GM12878 (cell line): Measurements from ENCODE around the gene ETS1. TPM values are rescaled to one million over a fixed set of nuclear protein-coding genes. Genes with fewer than 3 reads are reported as not detected.

ENCODE experiments used
- BHLHE40 ChIP-seq, 2 experiments: fragments of 450-650 bp in 1 of 2; IDR thresholded peaks; 2 replicates each; pipeline ENCODE4 v1.6.1; 2011 to 2017; ENCODE audit warnings: low read depth in 2 of 2, borderline replicate concordance in 1 of 2, improper control_type of control experiment in 1 of 2, low read length in 1 of 2, mild to moderate bottlenecking in 1 of 2
- BRCA1 ChIP-seq: IDR thresholded peaks from 2 replicates; pipeline ENCODE4 v1.6.1; 2011; ENCODE audit warnings: low read depth, low read length, improper control_type of control experiment
- CHD4 ChIP-seq: fragments of 200-600 bp; sonication (generic); IDR thresholded peaks from 2 replicates; pipeline ENCODE4 v1.6.1; 2016; ENCODE audit warnings: mild to moderate bottlenecking
- CREB1 ChIP-seq: IDR thresholded peaks from 2 replicates; pipeline ENCODE4 v1.6.1; 2012; ENCODE audit warnings: low read depth, mild to moderate bottlenecking, inconsistent platforms
- EGR1 ChIP-seq, 2 experiments: IDR thresholded peaks; 1 replicate in 1 of 2; 2 replicates in 1 of 2; pipeline ENCODE4 v1.6.1; 2011 to 2012; ENCODE audit warnings: low read depth in 2 of 2, low read length in 2 of 2, borderline replicate concordance in 1 of 2, mild to moderate bottlenecking in 1 of 2, moderate library complexity in 1 of 2
- ELK1 ChIP-seq: IDR thresholded peaks from 2 replicates; pipeline ENCODE4 v1.6.1; 2012; ENCODE audit warnings: low read depth, low read length, improper control_type of control experiment
- FOS ChIP-seq: IDR thresholded peaks from 3 replicates; pipeline ENCODE4 v1.6.1; 2011; ENCODE audit warnings: borderline replicate concordance; ENCODE audit not compliant: insufficient read length; ENCODE audit errors: extremely low read depth
- HCFC1 ChIP-seq: fragments of 150-350 bp; IDR thresholded peaks from 2 replicates; pipeline ENCODE4 v1.6.1; 2014; ENCODE audit warnings: low read length
- IRF4 ChIP-seq: IDR thresholded peaks from 2 replicates; pipeline ENCODE4 v1.6.1; 2011; ENCODE audit warnings: low read depth, low read length
- KAT2A ChIP-seq: conservative IDR thresholded peaks from 2 replicates; pipeline ENCODE4 v1.6.1; 2011; ENCODE audit warnings: low read depth, low read length; ENCODE audit not compliant: control insufficient read depth
- KLF5 ChIP-seq: fragments of 450-650 bp; IDR thresholded peaks from 2 replicates; pipeline ENCODE4 v1.6.1; 2014; ENCODE audit warnings: mild to moderate bottlenecking; ENCODE audit not compliant: partially characterized antibody
- NKRF ChIP-seq: fragments of 450-650 bp; conservative IDR thresholded peaks from 2 replicates; pipeline ENCODE4 v1.6.1; 2017; ENCODE audit warnings: mild to moderate bottlenecking, moderate library complexity
- NR2F1 ChIP-seq: fragments of 450-650 bp; conservative IDR thresholded peaks from 2 replicates; pipeline ENCODE4 v1.6.1; 2017; ENCODE audit warnings: mild to moderate bottlenecking
- NRF1 ChIP-seq: conservative IDR thresholded peaks from 2 replicates; pipeline ENCODE4 v1.6.1; 2011; ENCODE audit warnings: mild to moderate bottlenecking, low read depth, low read length, improper control_type of control experiment
- PAX5 ChIP-seq: IDR thresholded peaks from 2 replicates; pipeline ENCODE4 v1.6.1; 2011; ENCODE audit warnings: low read depth, low read length, borderline replicate concordance
- POLR2AphosphoS5 ChIP-seq: IDR thresholded peaks from 2 replicates; pipeline ENCODE4 v1.6.1; 2011; ENCODE audit warnings: mild to moderate bottlenecking, low read length, inconsistent platforms
- SMARCA5 ChIP-seq: fragments of 450-650 bp; IDR thresholded peaks from 2 replicates; pipeline ENCODE4 v1.6.1; 2017; ENCODE audit warnings: mild to moderate bottlenecking
- SUZ12 ChIP-seq: fragments of 200-600 bp; sonication (generic); IDR thresholded peaks from one replicate; pipeline ENCODE4 v1.6.1; 2018; ENCODE audit warnings: antibody characterized with exemption, mild to moderate bottlenecking; ENCODE audit not compliant: unreplicated experiment
- TCF12 ChIP-seq: IDR thresholded peaks from 2 replicates; pipeline ENCODE4 v1.6.1; 2011; ENCODE audit warnings: low read depth, mild to moderate bottlenecking, low read length
- ZNF24 ChIP-seq: fragments of 450-650 bp; IDR thresholded peaks from 2 replicates; pipeline ENCODE4 v1.6.1; 2017; ENCODE audit warnings: antibody characterized with exemption, mild to moderate bottlenecking
- ZNF384 ChIP-seq: IDR thresholded peaks from 2 replicates; pipeline ENCODE4 v1.6.1; 2012; ENCODE audit warnings: low read depth, mild to moderate bottlenecking, low read length, improper control_type of control experiment, borderline replicate concordance
- polyA plus RNA-seq, 11 experiments: library from polyadenylated mRNA; depleted of rRNA in 4 of 11; unstranded in 6 of 11; stranded (reverse) in 5 of 11; fragments of >200 nt; fragmentation: Nextera tagmentation in 4 of 11; fragmentation: Illumina TruSeq in 1 of 11; extraction: Ambion mirVana in 4 of 11; extraction: Trizol in 1 of 11; gene quantifications; 1 replicate in 1 of 11; 2 replicates in 10 of 11; pipeline versions ENCODE4 v1.2.1 to v1.2.3, GENCODE V29; 2011 to 2016; ENCODE audit warnings: inconsistent platforms in 2 of 11, missing spikeins in 2 of 11, low read depth in 1 of 11
- total RNA-seq, 4 experiments: library from RNA; depleted of rRNA in 3 of 4; stranded (reverse); fragments of >200 nt in 3 of 4; fragmentation: Illumina TruSeq in 1 of 4; extraction: Trizol in 1 of 4; gene quantifications; 2 replicates each; pipeline versions ENCODE4 v1.2.1 to v1.2.3, GENCODE V29; 2013 to 2021
- TF ChIP-seq, protein P1 (sequence below): IDR thresholded peaks from 2 replicates; pipeline ENCODE4 v1.6.1; 2011; ENCODE audit warnings: borderline replicate concordance, low read depth, mild to moderate bottlenecking, moderate library complexity, mixed read lengths, low read length; ENCODE audit not compliant: insufficient read depth; ENCODE audit errors: extremely low read length
- TF ChIP-seq, protein P2 (sequence below): fragments of 450-650 bp; IDR thresholded peaks from 2 replicates; pipeline ENCODE4 v1.6.1; 2017; ENCODE audit warnings: low read depth, mild to moderate bottlenecking, moderate library complexity

The ETS1 gene
- total and polyA plus RNA-seq, 10 of the 15 experiments (the other 5 are each of a cell fraction or from before 2014, with no cell fraction given) = 12.5 to 112 (median 55.5) TPM

- TF ChIP-seq ZNF384 (no peak), ELK1 (no peak), NRF1 (no peak), KAT2A (no peak), ZNF24 (0 out of 2 replicates have a peak, but pooled peaks have one; percentile 53), BHLHE40 (IDR thresholded peaks at IDR 0.05; ENCODE audit: borderline replicate concordance in 1 of 2, low read depth in 2 of 2, low read length in 1 of 2) (peak; percentile 94 to 95), CHD4 (no peak), EGR1 (IDR thresholded peaks at IDR 0.05; ENCODE audit: borderline replicate concordance in 1 of 2, low read depth in 2 of 2, low read length in 2 of 2) (no peak), BRCA1 (no peak), SMARCA5 (no peak), HCFC1 (no peak), NKRF (no peak), FOS (no peak), PAX5 (peak; percentile 89; the same call in 1 of the 2 replicates), CREB1 (peak; percentile 82), KLF5 (no peak), NR2F1 (peak; percentile 74; the same call in 1 of the 2 replicates), TCF12 (0 out of 2 replicates have a peak, but pooled peaks have one; percentile 26), SUZ12 (no peak), IRF4 (peak; percentile 95), POLR2AphosphoS5 (peak; percentile 59)
- TF ChIP-seq, protein P1, sequence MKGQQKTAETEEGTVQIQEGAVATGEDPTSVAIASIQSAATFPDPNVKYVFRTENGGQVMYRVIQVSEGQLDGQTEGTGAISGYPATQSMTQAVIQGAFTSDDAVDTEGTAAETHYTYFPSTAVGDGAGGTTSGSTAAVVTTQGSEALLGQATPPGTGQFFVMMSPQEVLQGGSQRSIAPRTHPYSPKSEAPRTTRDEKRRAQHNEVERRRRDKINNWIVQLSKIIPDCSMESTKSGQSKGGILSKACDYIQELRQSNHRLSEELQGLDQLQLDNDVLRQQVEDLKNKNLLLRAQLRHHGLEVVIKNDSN = no peak
- TF ChIP-seq, protein P2, sequence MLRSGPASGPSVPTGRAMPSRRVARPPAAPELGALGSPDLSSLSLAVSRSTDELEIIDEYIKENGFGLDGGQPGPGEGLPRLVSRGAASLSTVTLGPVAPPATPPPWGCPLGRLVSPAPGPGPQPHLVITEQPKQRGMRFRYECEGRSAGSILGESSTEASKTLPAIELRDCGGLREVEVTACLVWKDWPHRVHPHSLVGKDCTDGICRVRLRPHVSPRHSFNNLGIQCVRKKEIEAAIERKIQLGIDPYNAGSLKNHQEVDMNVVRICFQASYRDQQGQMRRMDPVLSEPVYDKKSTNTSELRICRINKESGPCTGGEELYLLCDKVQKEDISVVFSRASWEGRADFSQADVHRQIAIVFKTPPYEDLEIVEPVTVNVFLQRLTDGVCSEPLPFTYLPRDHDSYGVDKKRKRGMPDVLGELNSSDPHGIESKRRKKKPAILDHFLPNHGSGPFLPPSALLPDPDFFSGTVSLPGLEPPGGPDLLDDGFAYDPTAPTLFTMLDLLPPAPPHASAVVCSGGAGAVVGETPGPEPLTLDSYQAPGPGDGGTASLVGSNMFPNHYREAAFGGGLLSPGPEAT = peak; percentile 52; the same call in 1 of the 2 replicates
Observed at GRCh38 chr11:128551611-128552335, 35.6 kb downstream of the ETS1 start (continued).
